Measurements from ENCODE around the gene ACSL1. TPM values are rescaled to one million over a fixed set of nuclear protein-coding genes. Genes with fewer than 3 reads are reported as not detected.

The ACSL1 gene
- total RNA-seq, 2 donors from 2014 or later: 144 to 156 TPM

DNA sequence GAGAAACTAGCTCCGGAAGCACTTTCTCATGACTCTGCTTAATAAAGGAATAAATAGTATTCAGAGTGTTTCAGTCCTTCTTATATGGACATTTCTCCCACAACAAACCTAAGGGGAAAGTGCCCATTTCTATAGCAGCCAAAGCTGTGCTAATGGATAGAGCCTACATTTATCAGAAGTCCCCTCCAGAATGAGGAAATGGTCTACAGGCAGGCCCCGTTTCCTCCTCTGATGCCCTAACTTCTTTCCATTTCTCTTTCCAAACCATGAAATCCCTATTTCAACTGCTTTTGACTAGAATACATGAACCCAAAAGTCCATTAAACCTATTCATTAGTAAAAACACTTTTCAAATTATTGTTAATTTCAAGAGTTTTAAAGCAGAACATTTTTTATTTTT lies 4.5 kb downstream of the ACSL1 start:
- TF ChIP-seq CTCF (IDR thresholded peaks at IDR 0.05): no peak
- H3K4me3 ChIP-seq: no peak overlapping the region
- H3K4me1 ChIP-seq: peaks cover 0 to 77% of the 10 kb centered on the region in 2 donors
- peak overlapping the region in 1 of 2 donors; percentile 9 for H3K27ac ChIP-seq
- DNase-seq (ENCODE audit: low spot score): no peak
- no peaks in the 10 kb centered on the region for H3K36me3 ChIP-seq
- no peaks in the 10 kb centered on the region for H3K27me3 ChIP-seq
- H3K9me3 ChIP-seq: no peaks in the 10 kb centered on the region

GRCh38 chr4:184819786-184820185 lies 6.0 kb downstream of the ACSL1 start:
- no peak for TF ChIP-seq CTCF (IDR thresholded peaks at IDR 0.05)
- no peaks in the 10 kb centered on the region for H3K27me3 ChIP-seq
- peaks cover 0 to 85% of the 10 kb centered on the region in 2 donors for H3K4me1 ChIP-seq
- peak overlapping the region; percentile 4 to 93 for H3K27ac ChIP-seq
- H3K36me3 ChIP-seq: no peaks in the 10 kb centered on the region
- no peak for DNase-seq (ENCODE audit: low spot score)
- H3K9me3 ChIP-seq: no peaks in the 10 kb centered on the region
- H3K4me3 ChIP-seq: no peak overlapping the region

DNA sequence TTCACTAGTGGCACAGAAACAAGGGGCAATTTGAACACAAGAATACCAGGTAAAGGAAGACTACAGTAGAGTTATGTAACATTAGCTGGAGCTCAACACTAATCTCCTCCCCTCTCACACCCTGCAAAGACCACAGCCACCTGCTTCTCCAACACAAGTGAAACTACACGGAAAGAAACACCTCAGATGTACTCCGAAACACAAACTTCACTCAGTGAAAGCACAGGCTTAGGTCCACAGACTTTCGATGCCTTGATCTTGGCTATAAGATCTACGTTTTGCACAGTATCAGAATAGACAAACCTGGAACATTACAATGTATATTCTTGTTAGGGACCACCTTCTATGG lies 7.6 kb downstream of the ACSL1 start:
- no peak overlapping the region for H3K4me3 ChIP-seq
- H3K36me3 ChIP-seq: no peaks in the 10 kb centered on the region
- peaks cover 0 to 86% of the 10 kb centered on the region in 2 donors for H3K4me1 ChIP-seq
- no peak for DNase-seq (ENCODE audit: low spot score)
- no peak for TF ChIP-seq CTCF (IDR thresholded peaks at IDR 0.05)
- H3K27me3 ChIP-seq: no peaks in the 10 kb centered on the region
- peak overlapping the region; percentile 82 to 93 for H3K27ac ChIP-seq
- H3K9me3 ChIP-seq: no peaks in the 10 kb centered on the region

DNA sequence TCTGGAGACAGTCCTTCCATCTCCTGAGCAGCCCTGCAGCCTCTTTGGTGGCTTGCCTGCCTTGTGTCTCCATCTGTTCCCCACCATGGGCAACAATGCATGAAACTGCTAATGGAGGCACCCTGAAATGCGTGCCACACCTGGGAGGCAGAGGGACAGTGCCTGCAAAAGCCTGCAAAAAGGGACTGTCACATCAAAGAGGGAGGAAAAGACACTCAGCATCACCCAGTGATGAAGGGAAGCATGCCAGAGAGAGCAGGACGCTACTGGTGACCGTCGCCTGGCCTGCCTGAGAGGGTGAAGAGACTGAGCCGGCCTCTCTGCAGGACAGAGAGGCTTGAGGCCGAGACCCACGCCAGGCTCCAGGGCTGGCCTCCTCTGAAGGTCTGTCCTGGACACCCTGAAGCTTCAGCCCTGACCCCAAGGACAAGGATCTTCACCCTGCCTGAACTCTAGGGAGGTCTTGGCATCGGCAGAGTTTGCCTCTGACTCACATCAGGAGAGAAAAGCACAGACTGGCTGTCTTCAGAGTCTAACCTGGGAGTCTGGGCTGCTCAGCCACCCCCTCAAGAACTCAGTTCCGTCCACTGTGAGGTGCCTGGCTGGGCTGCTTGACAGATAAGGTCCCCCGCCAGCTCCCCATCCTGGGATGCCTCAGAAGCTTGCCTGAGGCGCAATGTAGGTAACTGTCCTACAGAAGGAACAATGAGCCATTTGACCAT lies 8.1 kb downstream of the ACSL1 start:
- TF ChIP-seq CTCF (IDR thresholded peaks at IDR 0.05): no peak
- Histone ChIP-seq H3K27me3 (no peaks in the 10 kb centered on the region), H3K4me1 (peaks cover 0 to 86% of the 10 kb centered on the region in 2 donors), H3K36me3 (no peaks in the 10 kb centered on the region), H3K27ac (peak overlapping the region; percentile 82 to 93), H3K4me3 (no peak overlapping the region), H3K9me3 (no peaks in the 10 kb centered on the region)
- no peak for DNase-seq (ENCODE audit: low spot score)

DNA sequence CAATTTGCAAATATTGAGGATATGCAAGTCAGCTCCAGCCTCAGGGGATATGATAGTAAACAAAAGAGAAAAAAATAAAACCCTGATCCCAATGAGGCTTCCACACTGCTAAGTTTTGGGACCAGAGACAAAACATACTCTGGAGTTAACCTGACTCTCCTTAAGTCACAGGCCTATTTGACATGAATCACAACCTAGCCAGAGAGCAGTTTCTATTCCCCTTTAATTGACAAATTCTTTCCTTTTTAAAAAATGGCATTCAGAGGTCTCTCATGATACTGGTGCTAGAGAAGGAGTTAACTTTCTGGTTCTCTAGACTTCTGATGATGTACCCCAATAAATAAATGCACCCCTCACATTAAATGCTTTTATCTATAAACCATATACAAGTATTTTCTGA lies 8.8 kb downstream of the ACSL1 start:
- peaks cover 0 to 89% of the 10 kb centered on the region in 2 donors for H3K4me1 ChIP-seq
- no peak overlapping the region for H3K4me3 ChIP-seq
- no peak for TF ChIP-seq CTCF (IDR thresholded peaks at IDR 0.05)
- H3K9me3 ChIP-seq: no peaks in the 10 kb centered on the region
- no peaks in the 10 kb centered on the region for H3K27me3 ChIP-seq
- H3K27ac ChIP-seq: peak overlapping the region; percentile 82 to 93
- DNase-seq (ENCODE audit: low spot score): no peak
- H3K36me3 ChIP-seq: no peaks in the 10 kb centered on the region

Measured in right atrium auricular region (tissue), 2 donors.